HPDE6-E6E7 (cell line): Measurements from ENCODE around the gene DCAF12L2.
"Not testable (repeated sequence)": the region's sequence is repeated elsewhere in the genome, so short reads cannot be mapped to it uniquely, and the experiment has no call there.

Source experiments
- DNase-seq: peaks from one replicate; pipeline ENCODE4 v3.0.0; 2011; ENCODE audit warnings: missing footprints; ENCODE audit errors: extremely low spot score

The DCAF12L2 gene

DNA sequence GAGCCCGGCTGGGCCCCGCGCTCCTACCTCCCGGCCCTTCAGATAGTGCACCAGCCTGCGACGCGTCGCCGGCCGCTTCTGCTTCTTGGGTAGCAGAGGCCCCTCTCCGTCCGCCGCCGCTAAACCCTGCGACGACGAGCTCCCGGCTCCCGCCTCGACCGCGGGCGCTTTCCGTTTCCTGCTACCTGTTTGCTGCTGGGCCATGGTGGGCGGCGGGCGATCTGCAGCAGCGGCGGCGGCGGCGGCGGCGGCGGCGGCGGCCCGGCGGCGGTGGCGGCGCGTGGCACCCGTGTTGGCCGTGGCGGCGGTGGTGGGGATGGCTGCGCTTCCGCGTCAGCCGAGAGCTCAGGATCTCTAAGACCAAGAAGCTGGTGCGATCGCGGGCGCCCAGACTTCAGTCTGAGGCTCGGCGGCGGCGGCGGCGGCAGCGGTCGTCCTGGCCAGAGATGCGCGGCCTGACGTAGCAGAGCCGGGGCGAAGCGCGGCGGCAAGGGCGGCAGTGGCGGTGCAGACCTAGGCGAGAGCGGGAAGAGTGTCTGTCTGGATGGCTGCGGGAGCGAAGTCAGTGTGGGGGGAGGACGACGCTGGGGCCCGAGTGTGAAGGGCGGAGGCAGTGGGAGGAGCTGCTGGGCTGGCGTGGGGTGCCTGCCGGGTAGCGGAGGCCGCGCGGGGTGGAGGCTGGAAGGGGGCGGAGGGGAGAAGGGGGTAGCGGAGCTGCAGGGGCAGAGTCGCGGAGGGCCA lies at the start of gene DCAF12L2:
DCAF12L2 (minus strand) TSS at position 569 of the 741 bp plus-strand sequence; CDS start at position 204, 365 bp downstream.
- DNase-seq = no peak

- not testable (repeated sequence) for DNase-seq
Observed at GRCh38 chrX:126190888-126191287, 24.8 kb upstream of the DCAF12L2 start.

- DNase-seq = no peak
Observed at GRCh38 chrX:126177133-126177840, 11.2 kb upstream of the DCAF12L2 start.

DNA sequence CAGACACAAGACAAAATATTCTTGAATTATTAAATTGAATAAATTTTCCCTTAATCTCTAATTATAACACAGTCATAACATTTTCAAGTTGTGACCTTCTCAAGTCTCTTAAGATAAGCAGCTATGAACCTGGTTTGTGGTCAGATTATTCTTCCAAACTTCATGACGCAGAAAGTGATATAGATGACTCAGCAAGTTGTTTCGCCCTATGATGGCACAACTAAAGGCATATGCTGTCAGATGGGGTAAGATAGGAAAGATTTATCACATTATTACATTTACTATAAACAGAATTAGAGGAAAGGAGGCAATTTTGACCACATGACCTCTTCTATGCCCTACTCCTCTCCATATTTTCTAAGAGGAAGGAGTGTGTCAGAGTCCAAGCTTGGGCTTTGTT lies 4.6 kb upstream of the DCAF12L2 start:
- DNase-seq = no peak

GRCh38 chrX:126167560-126167959 lies 1.5 kb upstream of the DCAF12L2 start:
- DNase-seq = no peak

GRCh38 chrX:126165401-126165720 lies 728 bp downstream of the DCAF12L2 start:
- no peak for DNase-seq

- no peak for DNase-seq
Observed at GRCh38 chrX:126164689-126165400, 1.2 kb downstream of the DCAF12L2 start.

GRCh38 chrX:126164226-126164625 lies 1.9 kb downstream of the DCAF12L2 start:
- no peak for DNase-seq

DNA sequence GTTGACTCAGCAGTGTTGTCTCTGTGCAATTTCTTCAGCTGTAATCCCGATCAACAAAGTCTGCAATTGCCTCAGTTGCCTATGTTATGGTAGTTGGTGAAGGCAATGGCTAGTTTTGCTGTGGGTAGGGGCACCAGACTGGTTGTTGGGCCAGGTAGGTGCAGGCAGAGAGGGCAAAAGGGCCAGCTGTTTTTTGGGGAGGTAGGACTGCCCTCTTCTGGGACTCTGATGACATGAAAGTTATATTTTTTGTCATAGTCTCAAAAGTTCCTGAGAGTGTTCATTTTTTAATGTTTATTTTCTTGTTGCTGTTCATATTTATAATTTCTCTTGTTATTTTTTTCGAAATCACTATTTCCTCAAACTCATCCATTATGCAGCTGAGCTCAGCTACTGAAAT lies 25.1 kb downstream of the DCAF12L2 start:
- DNase-seq = no peak

GRCh38 chrX:126137899-126138298 lies 28.2 kb downstream of the DCAF12L2 start:
- no peak for DNase-seq

DNA sequence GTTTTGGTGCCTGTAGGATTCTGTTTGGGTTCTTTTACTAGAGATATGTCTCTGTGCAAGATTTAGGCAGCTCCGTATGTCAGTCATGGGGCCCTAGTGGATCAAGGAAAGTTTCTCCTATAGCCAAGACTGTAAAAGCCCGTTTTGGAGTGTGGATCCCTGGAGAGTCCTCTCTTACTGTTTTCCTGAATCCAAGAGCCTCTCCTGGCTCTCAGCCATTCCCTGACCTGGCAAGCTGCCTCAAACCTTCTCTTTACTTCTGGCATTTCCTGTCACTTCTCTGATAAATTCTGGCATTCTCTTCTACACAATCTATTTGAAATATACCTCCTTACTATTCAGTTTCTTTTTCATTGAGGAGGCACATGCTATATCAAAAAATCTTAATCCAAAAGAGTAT lies 41.4 kb downstream of the DCAF12L2 start:
- no peak for DNase-seq
